Measurements from ENCODE around the gene RELB.

The RELB gene

GRCh38 chr19:45001087-45001739 lies at the start of gene RELB:
Gene RELB (plus strand): TSS chr19:45001464. CDS start chr19:45001580, 116 bp downstream.
- H3K36me3 ChIP-seq (ENCODE audit: control insufficient read depth, insufficient read depth, low read length) = peaks cover 2% of the 10 kb centered on the region
- no peak for TF ChIP-seq CTCF (IDR thresholded peaks at IDR 0.05; ENCODE audit: insufficient read depth, low read length, poor library complexity, severe bottlenecking)
- H3K4me3 ChIP-seq (replicated peaks; ENCODE audit: low read depth, low read length) = peak within 1 kb of the TSS; percentile 82
- H3K27me3 ChIP-seq (replicated peaks; ENCODE audit: control insufficient read depth, insufficient read depth, low read length) = no peaks in the 10 kb centered on the region
- peak; percentile 92 for DNase-seq (ENCODE audit: extremely low read depth, insufficient read length)

GRCh38 chr19:44954278-44954648 lies 47.0 kb upstream of the RELB start:
- TF ChIP-seq CTCF (IDR thresholded peaks at IDR 0.05; ENCODE audit: insufficient read depth, low read length, poor library complexity, severe bottlenecking) = no peak
- peak overlapping the region; percentile 90 for H3K4me3 ChIP-seq (replicated peaks; ENCODE audit: low read depth, low read length)
- no peak for DNase-seq (ENCODE audit: extremely low read depth, insufficient read length)
- no peaks in the 10 kb centered on the region for H3K36me3 ChIP-seq (ENCODE audit: control insufficient read depth, insufficient read depth, low read length)
- H3K27me3 ChIP-seq (replicated peaks; ENCODE audit: control insufficient read depth, insufficient read depth, low read length) = no peaks in the 10 kb centered on the region

GRCh38 chr19:44954649-44955504 lies 46.4 kb upstream of the RELB start, which contains the start of gene CLPTM1:
Gene CLPTM1 (plus strand): TSS chr19:44955380. CDS start chr19:44955396, 16 bp downstream.
- Histone ChIP-seq H3K27me3 (replicated peaks; ENCODE audit: control insufficient read depth, insufficient read depth, low read length) (no peaks in the 10 kb centered on the region), H3K4me3 (replicated peaks; ENCODE audit: low read depth, low read length) (peak within 1 kb of the TSS; percentile 90), H3K36me3 (ENCODE audit: control insufficient read depth, insufficient read depth, low read length) (no peaks in the 10 kb centered on the region)
- no peak for TF ChIP-seq CTCF (IDR thresholded peaks at IDR 0.05; ENCODE audit: insufficient read depth, low read length, poor library complexity, severe bottlenecking)
- peak; percentile 94 for DNase-seq (ENCODE audit: extremely low read depth, insufficient read length)

GRCh38 chr19:44955505-44956439 lies 45.5 kb upstream of the RELB start:
- Histone ChIP-seq H3K36me3 (ENCODE audit: control insufficient read depth, insufficient read depth, low read length) (no peaks in the 10 kb centered on the region), H3K4me3 (replicated peaks; ENCODE audit: low read depth, low read length) (peak overlapping the region; percentile 90), H3K27me3 (replicated peaks; ENCODE audit: control insufficient read depth, insufficient read depth, low read length) (no peaks in the 10 kb centered on the region)
- no peak for TF ChIP-seq CTCF (IDR thresholded peaks at IDR 0.05; ENCODE audit: insufficient read depth, low read length, poor library complexity, severe bottlenecking)
- no peak for DNase-seq (ENCODE audit: extremely low read depth, insufficient read length)

- Histone ChIP-seq H3K36me3 (ENCODE audit: control insufficient read depth, insufficient read depth, low read length) (peaks cover 3% of the 10 kb centered on the region; the same call in 1 of the 2 replicates), H3K4me3 (replicated peaks; ENCODE audit: low read depth, low read length) (no peak overlapping the region), H3K27me3 (replicated peaks; ENCODE audit: control insufficient read depth, insufficient read depth, low read length) (no peaks in the 10 kb centered on the region)
- no peak for TF ChIP-seq CTCF (IDR thresholded peaks at IDR 0.05; ENCODE audit: insufficient read depth, low read length, poor library complexity, severe bottlenecking)
- DNase-seq (ENCODE audit: extremely low read depth, insufficient read length) = no peak
These were observed 43.7 kb upstream of the RELB start for GRCh38 chr19:44957526-44957925.
